GM11168 (cell line): ENCODE data around the gene PCGF3.
"Not testable (repeated sequence)": the region's sequence is repeated elsewhere in the genome, so short reads cannot be mapped to it uniquely, and the experiment has no call there.

Source experiments
- in situ Hi-C: fragments of 300-500 bp; cut with MboI; formaldehyde crosslinking; loops from one replicate; pipeline ENCODE4 v1.12.0; 2022; ENCODE audit warnings: low sequenced_read_pairs; ENCODE audit not compliant: unreplicated experiment

PCGF3 gene

GRCh38 chr4:666822-667544 is 38.6 kb upstream of the PCGF3 start:
- in situ Hi-C loops = no loop called here

GRCh38 chr4:667545-667925 is 38.1 kb upstream of the PCGF3 start:
- in situ Hi-C loops = no loop called here

- in situ Hi-C loops = not testable (repeated sequence)
These were observed 37.4 kb upstream of the PCGF3 start for GRCh38 chr4:668219-668618.

- in situ Hi-C loops = not testable (repeated sequence)
These were observed 35.6 kb upstream of the PCGF3 start for GRCh38 chr4:669806-670559.

- in situ Hi-C loops = no loop called here
These were observed 33.9 kb upstream of the PCGF3 start for GRCh38 chr4:671769-672168.

- in situ Hi-C loops = no loop called here
These were observed 32.1 kb upstream of the PCGF3 start for GRCh38 chr4:673349-674091.

GRCh38 chr4:674172-675035 is 31.2 kb upstream of the PCGF3 start, which contains the start of the genes ATP5ME and MYL5:
TSS of gene ATP5ME (minus strand) at chr4:674276. CDS start at chr4:674247, 29 bp downstream.
TSS of gene MYL5 (plus strand) at chr4:674542. CDS start at chr4:678027, 3,485 bp downstream.
- in situ Hi-C loops = no loop called here

- in situ Hi-C loops = no loop called here
These were observed 30.4 kb upstream of the PCGF3 start for GRCh38 chr4:675036-675882.

GRCh38 chr4:675980-676870 is 29.4 kb upstream of the PCGF3 start:
- in situ Hi-C loops = no loop called here

- in situ Hi-C loops = no loop called here
These were observed 28.8 kb upstream of the PCGF3 start for GRCh38 chr4:676871-677235.

- in situ Hi-C loops = no loop called here
These were observed 28.0 kb upstream of the PCGF3 start for GRCh38 chr4:677431-678293.

GRCh38 chr4:678331-679103 is 27.1 kb upstream of the PCGF3 start:
- in situ Hi-C loops = no loop called here

GRCh38 chr4:679104-679481 is 26.5 kb upstream of the PCGF3 start:
- in situ Hi-C loops = no loop called here

GRCh38 chr4:679629-680028 is 26.0 kb upstream of the PCGF3 start:
- in situ Hi-C loops = no loop called here

- in situ Hi-C loops = no loop called here
These were observed 25.5 kb upstream of the PCGF3 start for GRCh38 chr4:680091-680490.

- in situ Hi-C loops = no loop called here
These were observed 25.1 kb upstream of the PCGF3 start for GRCh38 chr4:680551-680927.
